Tibial nerve (tissue), 4 donors: ENCODE data around the gene BPIFB3. TPM values are rescaled to one million over a fixed set of nuclear protein-coding genes. Genes with fewer than 3 reads are reported as not detected.

Source experiments
- DNase-seq, 2 donors: peaks; one replicate each; pipeline ENCODE4 v3.0.0-alpha.2; 2019; ENCODE audit warnings: low spot score in 2 of 2
- H3K27ac ChIP-seq, 4 donors: fragments of 200-600 bp; sonication (generic) in 3 of 4; one replicate each; pipeline ENCODE4 v1.5.1; 2017 to 2019; ENCODE audit warnings: mild to moderate bottlenecking in 1 of 4
- H3K27me3 ChIP-seq, 2 donors: fragments of 200-600 bp; sonication (generic) in 1 of 2; one replicate each; pipeline versions ENCODE4 v1.5.1 to v1.6.0; 2017 to 2019
- H3K36me3 ChIP-seq, 3 donors: fragments of 200-600 bp; sonication (generic); one replicate each; pipeline ENCODE4 v1.5.1; 2018 to 2019
- H3K4me1 ChIP-seq, 4 donors: fragments of 200-600 bp; sonication (generic) in 3 of 4; one replicate each; pipeline ENCODE4 v1.5.1; 2017 to 2019
- H3K4me3 ChIP-seq, 4 donors: fragments of 200-600 bp; sonication (generic) in 3 of 4; one replicate each; pipeline ENCODE4 v1.5.1; 2017 to 2019; ENCODE audit warnings: mild to moderate bottlenecking in 1 of 4, moderate library complexity in 1 of 4
- H3K9me3 ChIP-seq, 4 donors: fragments of 200-600 bp; sonication (generic) in 3 of 4; one replicate each; pipeline ENCODE4 v1.5.1; 2017 to 2019
- CTCF ChIP-seq, 5 experiments: fragments of 200-600 bp in 3 of 5; fragments of 450-650 bp in 2 of 5; sonication (generic) in 3 of 5; IDR thresholded peaks; one replicate each; pipeline ENCODE4 v1.5.1; 2016 to 2019; ENCODE audit warnings: antibody characterized with exemption in 5 of 5, mild to moderate bottlenecking in 3 of 5, moderate library complexity in 2 of 5
- EP300 ChIP-seq, 2 donors: sonication (generic); formaldehyde crosslinking; IDR thresholded peaks; one replicate each; pipeline ENCODE4 v1.6.1; 2017; ENCODE audit warnings: antibody characterized with exemption in 2 of 2, mild to moderate bottlenecking in 1 of 2
- POLR2A ChIP-seq, 2 donors: fragments of 450-650 bp; IDR thresholded peaks; one replicate each; pipeline ENCODE4 v1.6.1; 2017; ENCODE audit warnings: antibody characterized with exemption in 2 of 2, mild to moderate bottlenecking in 2 of 2, moderate library complexity in 2 of 2
- WGBS, 2 donors: methylation state at CpG; one replicate each; pipeline ENCODE4 v1.1.5; 2018; 5-methylcytosine and 5-hydroxymethylcytosine counted together
- total RNA-seq, 4 donors: library from RNA; depleted of rRNA; stranded (reverse); fragments of >200 nt; gene quantifications; one replicate each; pipeline ENCODE4 v1.1.0, GENCODE V29; 2016

The BPIFB3 gene
- total RNA-seq, 4 donors from 2014 or later = not detected

- Histone ChIP-seq H3K4me3 (no peak overlapping the region), H3K36me3 (no peaks in the 10 kb centered on the region), H3K9me3 (no peaks in the 10 kb centered on the region), H3K27me3 (peaks cover 0 to 8% of the 10 kb centered on the region in 2 donors), H3K4me1 (no peaks in the 10 kb centered on the region), H3K27ac (no peak overlapping the region)
- no peak for TF ChIP-seq EP300 (IDR thresholded peaks at IDR 0.05)
- DNase-seq = no peak
- 79 to 90% methylated on average over 7 of the region's 7 CpGs for WGBS, 2 donors
Measured at GRCh38 chr20:33017542-33017941, 36.2 kb upstream of the BPIFB3 start.

- 58 to 63% methylated on average over 12 to 14 of the region's 14 CpGs for WGBS, 2 donors
- Histone ChIP-seq H3K4me3 (no peak overlapping the region), H3K27ac (no peak overlapping the region), H3K27me3 (peaks cover 0 to 8% of the 10 kb centered on the region in 2 donors), H3K36me3 (no peaks in the 10 kb centered on the region), H3K4me1 (no peaks in the 10 kb centered on the region), H3K9me3 (no peaks in the 10 kb centered on the region)
- TF ChIP-seq CTCF (IDR thresholded peaks at IDR 0.05) = no peak
- TF ChIP-seq POLR2A (IDR thresholded peaks at IDR 0.05) = no peak
- TF ChIP-seq EP300 (IDR thresholded peaks at IDR 0.05) = no peak
- DNase-seq = no peak
Measured at GRCh38 chr20:33018169-33018931, 35.4 kb upstream of the BPIFB3 start.

- TF ChIP-seq POLR2A (IDR thresholded peaks at IDR 0.05) (no peak), EP300 (IDR thresholded peaks at IDR 0.05) (no peak), CTCF (IDR thresholded peaks at IDR 0.05) (no peak)
- no peaks in the 10 kb centered on the region for H3K27me3 ChIP-seq
- H3K9me3 ChIP-seq = no peaks in the 10 kb centered on the region
- H3K4me1 ChIP-seq = no peaks in the 10 kb centered on the region
- WGBS, 2 donors = 88 to 92% methylated on average over 21 to 23 of the region's 23 CpGs
- H3K27ac ChIP-seq = no peak overlapping the region
- no peaks in the 10 kb centered on the region for H3K36me3 ChIP-seq
- H3K4me3 ChIP-seq = no peak overlapping the region
- no peak for DNase-seq
Measured at GRCh38 chr20:33019465-33020277, 34.0 kb upstream of the BPIFB3 start.

- H3K36me3 ChIP-seq = no peaks in the 10 kb centered on the region
- H3K9me3 ChIP-seq = no peaks in the 10 kb centered on the region
- no peaks in the 10 kb centered on the region for H3K4me1 ChIP-seq
- H3K27me3 ChIP-seq = no peaks in the 10 kb centered on the region
- 91 to 95% methylated on average over 6 to 18 of the region's 18 CpGs for WGBS, 2 donors
- TF ChIP-seq CTCF (IDR thresholded peaks at IDR 0.05) (no peak), POLR2A (IDR thresholded peaks at IDR 0.05) (no peak), EP300 (IDR thresholded peaks at IDR 0.05) (no peak)
- DNase-seq = no peak
- no peak overlapping the region for H3K4me3 ChIP-seq
- no peak overlapping the region for H3K27ac ChIP-seq
Measured at GRCh38 chr20:33020278-33021161, 33.2 kb upstream of the BPIFB3 start.

GRCh38 chr20:33021879-33022278 is 31.8 kb upstream of the BPIFB3 start:
- Histone ChIP-seq H3K9me3 (no peaks in the 10 kb centered on the region), H3K27me3 (no peaks in the 10 kb centered on the region), H3K27ac (no peak overlapping the region), H3K4me1 (no peaks in the 10 kb centered on the region), H3K4me3 (no peak overlapping the region), H3K36me3 (no peaks in the 10 kb centered on the region)
- DNase-seq = no peak
- WGBS, 2 donors = 57 to 67% methylated on average over 3 of the region's 3 CpGs
- TF ChIP-seq EP300 (IDR thresholded peaks at IDR 0.05) (no peak), POLR2A (IDR thresholded peaks at IDR 0.05) (no peak), CTCF (IDR thresholded peaks at IDR 0.05) (no peak)
